CD4-positive, alpha-beta memory T cell (primary cell): Measurements from ENCODE around the gene HOXD11. TPM values are rescaled to one million over a fixed set of nuclear protein-coding genes. Genes with fewer than 3 reads are reported as not detected.
A peak's percentile ranks its signal among the peaks of the same experiment; 100 is the strongest.

Experiments
- CTCF ChIA-PET: fragments of 350-600 bp; sonication (Branson Sonifier 250); formaldehyde crosslinking; loops from one replicate; lab custom pipeline; 2021; ENCODE audit warnings: inconsistent platforms; ENCODE audit not compliant: partially characterized antibody; lab: Charles Lee
- POLR2A ChIA-PET: fragments of 350-600 bp; sonication (Branson Sonifier 250); formaldehyde crosslinking; loops from one replicate; lab custom pipeline; 2021; ENCODE audit not compliant: partially characterized antibody; lab: Charles Lee
- DNase-seq, 5 donors: peaks; one replicate each; pipeline versions ENCODE4 v3.0.0 to v3.0.0-alpha.2; 2020 to 2022; ENCODE audit warnings: mixed read lengths in 1 of 5
- H3K27ac ChIP-seq: one replicate; pipeline ENCODE4 v1.7.0; 2013; ENCODE audit warnings: low read depth, low read length
- H3K27me3 ChIP-seq: 2 replicates; pipeline ENCODE4 v1.7.0; 2013; ENCODE audit warnings: mild to moderate bottlenecking, low read length, moderate library complexity; ENCODE audit not compliant: insufficient read depth
- H3K36me3 ChIP-seq: 2 replicates; pipeline ENCODE4 v1.7.0; 2013; ENCODE audit warnings: mild to moderate bottlenecking, low read length, moderate library complexity; ENCODE audit not compliant: insufficient read depth
- H3K4me1 ChIP-seq: 2 replicates; pipeline ENCODE4 v1.7.0; 2013; ENCODE audit warnings: mild to moderate bottlenecking, low read length, moderate library complexity; ENCODE audit not compliant: insufficient read depth
- H3K4me3 ChIP-seq, 2 donors: one replicate each; pipeline ENCODE4 v1.7.0; 2013; ENCODE audit warnings: low read length in 2 of 2, mild to moderate bottlenecking in 1 of 2
- H3K9me3 ChIP-seq, 2 donors: one replicate each; pipeline ENCODE4 v1.7.0; 2013; ENCODE audit warnings: low read length in 2 of 2, control low read depth in 1 of 2; ENCODE audit not compliant: control insufficient read depth in 1 of 2
- H3K27ac Mint-ChIP-seq, 7 donors: one replicate each; pipeline ENCODE4 v1.8.0; 2020 to 2021; ENCODE audit warnings: mixed read lengths in 7 of 7, mild to moderate bottlenecking in 6 of 7, inconsistent platforms in 3 of 7, moderate library complexity in 3 of 7
- H3K27me3 Mint-ChIP-seq, 2 donors: one replicate each; pipeline ENCODE4 v1.8.0; 2020 to 2021; ENCODE audit warnings: mixed read lengths in 2 of 2
- H3K36me3 Mint-ChIP-seq, 2 donors: one replicate each; pipeline ENCODE4 v1.8.0; 2020 to 2021; ENCODE audit warnings: mixed read lengths in 2 of 2, inconsistent platforms in 1 of 2, mild to moderate bottlenecking in 1 of 2
- H3K4me1 Mint-ChIP-seq, 4 donors: one replicate each; pipeline ENCODE4 v1.8.0; 2020 to 2021; ENCODE audit warnings: mixed read lengths in 4 of 4, mild to moderate bottlenecking in 1 of 4
- H3K4me3 Mint-ChIP-seq, 8 donors: one replicate each; pipeline ENCODE4 v1.8.0; 2020 to 2021; ENCODE audit warnings: mixed read lengths in 8 of 8, mild to moderate bottlenecking in 7 of 8, moderate library complexity in 6 of 8, inconsistent platforms in 3 of 8
- H3K9me3 Mint-ChIP-seq, 8 donors: one replicate each; pipeline ENCODE4 v1.8.0; 2020 to 2021; ENCODE audit warnings: mixed read lengths in 8 of 8, mild to moderate bottlenecking in 5 of 8, inconsistent platforms in 3 of 8, moderate library complexity in 1 of 8
- intact Hi-C: fragments of 100-400 bp; cut with micrococcal nuclease; formaldehyde crosslinking; loops from one replicate; pipeline ENCODE4 v1.15.1; 2023
- polyA plus RNA-seq, 2 donors: library from polyadenylated mRNA; unstranded; fragments of 300-500 nt; fragmentation: Illumina TruSeq; gene quantifications; one replicate each; pipeline ENCODE4 v1.2.3, GENCODE V29; 2021
- total RNA-seq, 2 experiments: library from RNA; stranded (reverse); gene quantifications; one replicate each; pipeline ENCODE4 v1.2.3, GENCODE V29; 2021

The HOXD11 gene
- total and polyA plus RNA-seq, 4 experiments from 2014 or later: not detected

- POLR2A ChIA-PET: no interaction called here
- intact Hi-C loops: no loop called here
Observed at GRCh38 chr2:176138923-176139660, 32.0 kb downstream of the HOXD11 start.

GRCh38 chr2:176139661-176140512 lies 32.8 kb downstream of the HOXD11 start:
- Histone ChIP-seq H3K36me3 (no peaks in the 10 kb centered on the region), H3K4me1 (peaks cover 27% of the 10 kb centered on the region), H3K9me3 (no peaks in the 10 kb centered on the region), H3K27me3 (peaks cover 82% of the 10 kb centered on the region), H3K27ac (no peak overlapping the region), H3K4me3 (no peak overlapping the region)
- Mint-ChIP-seq H3K27ac (peak overlapping the region in 2 of 7 donors; percentile 74), H3K36me3 (peaks cover 1 to 8% of the 10 kb centered on the region in 2 donors), H3K27me3 (peaks cover 71 to 74% of the 10 kb centered on the region in 2 donors), H3K4me3 (peak overlapping the region in 3 of 8 donors; percentile 32 to 50 (median 40)), H3K4me1 (peaks cover 13 to 43% (median 31%) of the 10 kb centered on the region in 4 donors), H3K9me3 (peaks cover 0 to 40% (median 23%) of the 10 kb centered on the region in 8 donors)
- ChIA-PET POLR2A (interaction anchor here (1.6 kb wide), 1 partner anchor 8 kb away, joined by 3 read pairs; no protein-coding TSS in a partner anchor), CTCF (interaction anchor here (0.8 to 3.0 kb wide), 8 partner anchors 8 to 1009 kb away, joined by 3 to 28 read pairs (median 4); no protein-coding TSS in a partner anchor)
- intact Hi-C loops: no loop called here
- DNase-seq: no peak

More at GRCh38 chr2:176138923-176139660, 32.0 kb downstream of the HOXD11 start:
- CTCF ChIA-PET: interaction anchor here (1.1 to 3.0 kb wide), 5 partner anchors 8 to 1010 kb away, joined by 3 to 28 read pairs (median 7); no protein-coding TSS in a partner anchor
- H3K4me1 ChIP-seq: peaks cover 27% of the 10 kb centered on the region
- H3K36me3 ChIP-seq: no peaks in the 10 kb centered on the region
- Mint-ChIP-seq H3K9me3 (peaks cover 0 to 40% (median 23%) of the 10 kb centered on the region in 8 donors), H3K27ac (peak overlapping the region in 2 of 7 donors; percentile 74 to 86), H3K4me1 (peaks cover 13 to 44% (median 31%) of the 10 kb centered on the region in 4 donors), H3K4me3 (peak overlapping the region in 7 of 8 donors; percentile 5 to 53 (median 14)), H3K36me3 (peaks cover 1 to 8% of the 10 kb centered on the region in 2 donors), H3K27me3 (peaks cover 71 to 78% of the 10 kb centered on the region in 2 donors)
- H3K27ac ChIP-seq: no peak overlapping the region
- peaks cover 88% of the 10 kb centered on the region for H3K27me3 ChIP-seq
- DNase-seq: no peak
- no peaks in the 10 kb centered on the region for H3K9me3 ChIP-seq
- no peak overlapping the region for H3K4me3 ChIP-seq

- H3K36me3 Mint-ChIP-seq: peaks cover 1% of the 10 kb centered on the region in 2 donors
- peaks cover 69 to 74% of the 10 kb centered on the region in 2 donors for H3K27me3 Mint-ChIP-seq
- Histone ChIP-seq H3K27me3 (peaks cover 80% of the 10 kb centered on the region), H3K4me1 (peaks cover 25% of the 10 kb centered on the region), H3K27ac (no peak overlapping the region), H3K9me3 (no peaks in the 10 kb centered on the region), H3K4me3 (no peak overlapping the region), H3K36me3 (no peaks in the 10 kb centered on the region)
- H3K27ac Mint-ChIP-seq: peak overlapping the region in 3 of 7 donors; percentile 64 to 84 (median 66)
- peak; percentile 47 to 61 (median 53) for DNase-seq
- peaks cover 0 to 34% (median 22%) of the 10 kb centered on the region in 8 donors for H3K9me3 Mint-ChIP-seq
- H3K4me3 Mint-ChIP-seq: peak overlapping the region in 5 of 8 donors; percentile 21 to 38 (median 35)
- CTCF ChIA-PET: interaction anchor here (0.6 to 3.0 kb wide), 9 partner anchors 9 to 887 kb away, joined by 3 to 28 read pairs (median 3); no protein-coding TSS in a partner anchor
- H3K4me1 Mint-ChIP-seq: peaks cover 13 to 37% (median 24%) of the 10 kb centered on the region in 4 donors
- intact Hi-C loops: no loop called here
- POLR2A ChIA-PET: interaction anchor here (1.6 kb wide), 1 partner anchor 9 kb away, joined by 3 read pairs; no protein-coding TSS in a partner anchor
Observed at GRCh38 chr2:176140513-176141317, 33.6 kb downstream of the HOXD11 start.

- no peaks in the 10 kb centered on the region for H3K9me3 ChIP-seq
- H3K9me3 Mint-ChIP-seq: peaks cover 0 to 34% (median 18%) of the 10 kb centered on the region in 8 donors
- ChIA-PET POLR2A (no interaction called here), CTCF (no interaction called here)
- no peaks in the 10 kb centered on the region for H3K36me3 ChIP-seq
- no peak overlapping the region for H3K27ac Mint-ChIP-seq
- peaks cover 12% of the 10 kb centered on the region for H3K4me1 ChIP-seq
- no peak overlapping the region for H3K27ac ChIP-seq
- peaks cover 74 to 78% of the 10 kb centered on the region in 2 donors for H3K27me3 Mint-ChIP-seq
- peaks cover 73% of the 10 kb centered on the region for H3K27me3 ChIP-seq
- peaks cover 7 to 26% (median 18%) of the 10 kb centered on the region in 4 donors for H3K4me1 Mint-ChIP-seq
- intact Hi-C loops: no loop called here
- DNase-seq: no peak
- no peak overlapping the region for H3K4me3 Mint-ChIP-seq
- H3K4me3 ChIP-seq: no peak overlapping the region
- peaks cover 0 to 1% of the 10 kb centered on the region in 2 donors for H3K36me3 Mint-ChIP-seq
Observed at GRCh38 chr2:176142281-176142680, 35.2 kb downstream of the HOXD11 start.

GRCh38 chr2:176145085-176145969 lies 38.2 kb downstream of the HOXD11 start:
- H3K36me3 ChIP-seq: no peaks in the 10 kb centered on the region
- Mint-ChIP-seq H3K27ac (no peak overlapping the region), H3K9me3 (peaks cover 0 to 8% (median 4%) of the 10 kb centered on the region in 8 donors), H3K27me3 (peaks cover 72 to 80% of the 10 kb centered on the region in 2 donors), H3K4me3 (no peak overlapping the region), H3K36me3 (peaks cover 0 to 1% of the 10 kb centered on the region in 2 donors), H3K4me1 (peaks cover 5 to 13% (median 7%) of the 10 kb centered on the region in 4 donors)
- H3K27ac ChIP-seq: no peak overlapping the region
- ChIA-PET CTCF (interaction anchor here (2.3 kb wide), 1 partner anchor 18 kb away, joined by 7 read pairs; no protein-coding TSS in a partner anchor), POLR2A (no interaction called here)
- peaks cover 67% of the 10 kb centered on the region for H3K27me3 ChIP-seq
- intact Hi-C loops: no loop called here
- H3K9me3 ChIP-seq: no peaks in the 10 kb centered on the region
- peaks cover 9% of the 10 kb centered on the region for H3K4me1 ChIP-seq
- no peak for DNase-seq
- no peak overlapping the region for H3K4me3 ChIP-seq
